Epithelial cell of prostate (primary cell): ENCODE measurements around the gene CLEC7A.

Experiments used
- DNase-seq: peaks from one replicate; pipeline ENCODE4 v3.0.0-alpha.2; 2011; ENCODE audit warnings: low read depth, low spot score
- H3K27ac ChIP-seq: fragments of 450-650 bp; 2 replicates; pipeline ENCODE4 v1.5.1; 2017; ENCODE audit warnings: mild to moderate bottlenecking

Gene CLEC7A

DNA sequence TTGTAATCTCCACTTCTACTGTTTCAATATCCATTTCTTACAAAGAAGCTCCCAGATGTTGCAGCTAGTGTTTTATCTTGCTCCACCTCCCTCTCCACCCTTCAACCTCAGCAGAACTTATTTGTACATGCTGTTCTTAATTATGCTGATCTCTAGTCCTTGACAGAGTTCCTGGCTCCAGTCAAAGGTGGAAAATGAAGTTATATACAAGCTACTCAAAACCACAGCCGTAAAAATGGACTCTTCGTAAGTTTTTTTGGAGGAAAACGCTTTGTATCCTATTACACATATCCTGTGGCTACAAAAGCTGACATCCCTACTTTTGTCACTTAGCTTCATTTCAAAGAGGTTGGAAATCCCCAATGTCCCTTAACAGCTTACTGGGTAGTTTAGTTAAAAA lies 32.5 kb downstream of the CLEC7A start:
- no peak for DNase-seq
- H3K27ac ChIP-seq, result no peak overlapping the region

- DNase-seq, result no peak
Measured at GRCh38 chr12:10095971-10096370, 34.0 kb downstream of the CLEC7A start.

GRCh38 chr12:10094646-10095395 lies 35.2 kb downstream of the CLEC7A start:
- DNase-seq, result no peak
- no peak overlapping the region for H3K27ac ChIP-seq

More at GRCh38 chr12:10095971-10096370, 34.0 kb downstream of the CLEC7A start:
- no peak overlapping the region for H3K27ac ChIP-seq

DNA sequence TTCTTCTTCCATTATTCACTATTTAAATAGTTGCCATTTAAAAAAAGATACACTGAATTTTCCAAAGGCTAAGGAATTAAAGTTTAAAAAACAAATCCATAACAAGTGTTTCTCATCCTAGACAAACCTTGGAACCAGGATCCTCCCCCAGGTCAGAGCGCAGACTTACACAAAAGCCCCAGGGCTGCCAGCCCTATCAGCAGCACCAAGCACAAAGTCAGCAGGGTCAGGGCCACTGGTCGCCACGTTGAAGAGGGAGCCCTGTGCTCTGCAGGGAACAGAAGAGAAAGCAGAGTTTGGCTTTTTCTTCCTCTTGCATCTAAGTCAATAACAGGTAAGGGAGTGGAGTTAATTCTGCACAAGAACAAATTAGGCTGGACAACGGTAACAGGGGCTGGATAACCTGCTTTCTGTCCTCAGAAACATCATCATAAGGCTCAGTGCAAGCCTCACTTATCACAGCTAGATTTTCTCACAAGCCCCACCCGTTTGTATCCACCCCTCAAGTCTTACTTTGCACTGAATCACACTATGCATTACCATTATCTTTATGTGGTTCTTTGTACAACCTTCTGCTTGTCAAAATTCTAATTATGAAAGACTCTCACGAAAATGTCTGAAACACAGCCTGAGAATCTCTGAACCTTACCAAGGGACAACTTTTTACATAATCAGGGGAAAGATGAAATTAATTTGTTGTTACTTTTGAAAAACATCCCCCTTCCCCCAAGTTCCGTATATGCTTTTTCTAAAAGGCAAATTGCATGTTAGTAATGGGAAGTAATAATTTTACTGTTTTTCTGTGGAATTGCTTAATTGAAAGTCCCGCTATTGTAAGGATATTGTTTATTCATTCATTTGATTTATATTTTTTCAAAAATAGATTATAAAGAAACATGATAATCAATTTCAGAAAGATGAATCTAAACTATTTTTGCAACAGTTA lies 40.8 kb downstream of the CLEC7A start:
- DNase-seq, result no peak
- H3K27ac ChIP-seq, result no peak overlapping the region

- no peak overlapping the region for H3K27ac ChIP-seq
- DNase-seq, result no peak
Measured at GRCh38 chr12:10088031-10088430, 42.0 kb downstream of the CLEC7A start.

DNA sequence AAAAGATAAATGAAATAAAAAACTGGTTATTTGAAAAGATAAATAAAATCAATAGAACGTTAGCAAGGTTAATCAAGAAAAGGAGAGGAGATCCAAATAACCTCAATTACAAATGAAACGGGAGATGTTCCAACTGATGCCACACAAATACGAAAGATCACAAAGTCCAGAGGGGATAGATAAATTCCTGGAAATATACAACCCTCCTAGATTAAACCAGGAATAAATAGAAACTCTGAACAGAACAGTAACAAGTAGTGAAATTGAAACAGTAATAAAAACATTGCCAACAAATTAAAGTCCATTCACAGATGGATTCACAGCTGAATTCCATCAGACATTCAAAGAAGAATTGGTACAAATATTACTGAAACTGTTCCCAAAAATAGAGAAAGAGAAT lies 43.6 kb downstream of the CLEC7A start:
- H3K27ac ChIP-seq, result no peak overlapping the region
- no peak for DNase-seq

DNA sequence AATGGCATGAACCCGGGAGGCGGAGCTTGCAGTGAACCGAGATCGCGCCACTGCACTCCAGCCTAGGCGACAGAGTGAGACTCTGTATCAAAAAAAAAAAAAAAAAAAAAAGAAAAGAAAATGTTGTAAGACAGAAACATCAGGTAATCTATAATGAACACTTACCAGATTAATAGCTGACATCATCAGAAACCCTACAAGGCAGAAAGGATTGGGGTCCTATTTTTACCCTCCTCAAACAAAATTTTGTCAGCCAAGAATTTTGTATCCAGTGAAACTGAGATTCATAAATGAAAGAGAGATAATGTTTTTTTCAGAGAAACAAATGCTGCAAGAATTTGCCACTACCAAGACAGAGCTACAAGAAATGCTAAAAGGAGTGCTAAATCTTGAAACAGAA lies 45.3 kb downstream of the CLEC7A start:
- DNase-seq, result no peak
- no peak overlapping the region for H3K27ac ChIP-seq

GRCh38 chr12:10082117-10082874 lies 47.7 kb downstream of the CLEC7A start:
- no peak for DNase-seq
- no peak overlapping the region for H3K27ac ChIP-seq

GRCh38 chr12:10075451-10075850 lies 54.5 kb downstream of the CLEC7A start:
- no peak for DNase-seq
- no peak overlapping the region for H3K27ac ChIP-seq

- H3K27ac ChIP-seq, result no peak overlapping the region
- no peak for DNase-seq
Measured at GRCh38 chr12:10073261-10073660, 56.7 kb downstream of the CLEC7A start.

- H3K27ac ChIP-seq, result no peak overlapping the region
Measured at GRCh38 chr12:10072131-10072530, 57.9 kb downstream of the CLEC7A start.

GRCh38 chr12:10070380-10070779 lies 59.6 kb downstream of the CLEC7A start:
- no peak overlapping the region for H3K27ac ChIP-seq
- no peak for DNase-seq

More at GRCh38 chr12:10072131-10072530, 57.9 kb downstream of the CLEC7A start:
- DNase-seq, result no peak

DNA sequence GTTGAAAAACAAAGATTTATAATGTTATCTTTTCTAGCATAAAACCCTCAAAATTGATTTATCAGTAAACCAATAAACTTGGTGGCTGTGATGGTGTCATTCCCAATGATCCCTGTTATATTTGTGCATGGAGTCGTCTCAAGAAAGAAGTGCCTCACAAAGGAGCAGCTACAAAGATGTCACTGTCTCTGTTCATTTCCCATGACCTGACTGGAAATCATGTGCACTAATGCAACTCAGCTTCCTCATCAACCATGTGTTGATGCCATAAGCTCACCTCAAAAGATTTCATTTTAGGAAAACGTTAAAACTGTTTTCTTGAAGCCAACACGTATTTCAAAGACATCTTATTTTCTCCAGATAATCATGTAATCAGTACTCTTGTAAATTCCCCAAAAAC lies 60.0 kb downstream of the CLEC7A start:
- H3K27ac ChIP-seq, result no peak overlapping the region
- no peak for DNase-seq

DNA sequence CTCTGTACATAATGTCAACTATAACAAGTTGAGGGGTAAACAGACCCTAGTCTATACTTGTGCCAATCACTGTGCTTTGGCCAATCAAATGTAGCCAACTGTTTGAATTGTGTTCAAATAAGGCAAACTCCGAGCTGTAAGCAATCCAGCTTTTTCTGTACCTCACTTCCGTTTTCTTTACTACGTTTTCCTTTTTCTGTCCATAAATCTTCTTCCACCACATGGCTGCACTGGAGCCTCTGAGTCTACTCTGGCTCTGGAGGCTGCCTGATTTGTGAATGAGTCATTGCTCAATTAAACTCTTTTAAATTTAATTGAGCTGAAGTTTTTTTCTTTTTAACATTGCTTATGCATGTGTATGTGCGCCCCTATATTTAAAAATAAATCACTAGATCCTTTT lies 60.9 kb downstream of the CLEC7A start:
- no peak overlapping the region for H3K27ac ChIP-seq
- no peak for DNase-seq

GRCh38 chr12:10068644-10069043 lies 61.4 kb downstream of the CLEC7A start:
- no peak overlapping the region for H3K27ac ChIP-seq
- DNase-seq, result no peak

DNA sequence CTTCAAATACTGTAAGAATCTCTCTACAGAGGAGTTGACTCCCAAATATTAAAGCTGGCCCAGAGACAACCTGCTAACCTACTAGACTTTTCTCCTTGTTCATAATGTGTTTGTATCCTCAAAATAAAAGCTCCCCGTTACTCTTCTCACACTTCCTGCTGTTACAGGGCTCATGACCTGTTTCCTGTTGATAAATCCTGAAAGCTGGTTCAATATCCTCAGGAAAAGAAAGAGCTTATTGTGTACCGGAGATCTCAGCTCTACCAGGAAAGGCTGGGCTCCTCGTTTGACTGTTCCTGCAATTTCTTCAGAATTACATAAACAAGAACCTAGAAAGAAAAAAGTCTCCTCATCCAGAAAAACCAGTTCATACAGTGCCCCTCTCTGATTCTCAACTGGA lies 62.1 kb downstream of the CLEC7A start:
- H3K27ac ChIP-seq, result no peak overlapping the region
- no peak for DNase-seq

DNA sequence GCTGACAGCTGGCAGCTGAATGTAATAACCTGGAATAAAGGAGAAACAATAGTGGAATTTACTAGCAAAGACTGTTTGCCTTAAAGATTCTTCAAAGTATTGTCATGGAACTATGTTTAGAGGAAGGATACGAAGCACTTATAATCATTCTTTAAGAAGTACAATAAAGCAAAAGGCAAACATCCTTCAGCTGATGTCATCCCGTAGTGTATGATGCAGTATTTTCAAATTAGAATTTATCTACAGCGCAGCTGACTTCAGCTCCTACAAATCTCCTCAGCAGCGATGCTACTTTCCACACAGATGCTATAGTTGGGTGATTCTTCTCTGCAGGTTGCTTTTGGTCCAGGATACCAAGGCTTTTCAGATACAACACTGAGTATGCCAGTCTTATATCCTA lies 62.7 kb downstream of the CLEC7A start:
- no peak overlapping the region for H3K27ac ChIP-seq
- no peak for DNase-seq
